Thoracic aorta (tissue), 2 donors: ENCODE results near the gene CLSTN2. TPM values are rescaled to one million over a fixed set of nuclear protein-coding genes. Genes with fewer than 3 reads are reported as not detected.

ENCODE experiments used
- ATAC-seq: fragments of 150-250 bp; one replicate; pipeline ENCODE4 v1.8.0; 2017; ENCODE audit warnings: low read depth; ENCODE audit not compliant: insufficient number of reproducible peaks, low FRiP score
- DNase-seq: peaks from one replicate; pipeline ENCODE4 v3.0.0-alpha.2; 2020; ENCODE audit warnings: low spot score
- H3K27ac ChIP-seq, 2 donors: fragments of 200-600 bp; sonication (generic); 1 replicate in 1 of 2; 2 replicates in 1 of 2; pipeline ENCODE4 v1.5.1; 2016; ENCODE audit warnings: mild to moderate bottlenecking in 2 of 2, moderate library complexity in 2 of 2
- H3K27me3 ChIP-seq: fragments of 200-600 bp; sonication (generic); replicated peaks from 2 replicates; pipeline ENCODE4 v1.6.0; 2016; ENCODE audit warnings: mild to moderate bottlenecking; ENCODE audit not compliant: insufficient read depth
- H3K36me3 ChIP-seq: fragments of 200-600 bp; sonication (generic); one replicate; pipeline ENCODE4 v1.5.1; 2016
- H3K4me1 ChIP-seq, 2 donors: fragments of 200-600 bp; sonication (generic); 1 replicate in 1 of 2; 2 replicates in 1 of 2; pipeline versions ENCODE4 v1.5.1 to v1.6.0; 2016; ENCODE audit warnings: low read depth in 2 of 2, mild to moderate bottlenecking in 1 of 2; ENCODE audit not compliant: control insufficient read depth in 1 of 2
- H3K4me3 ChIP-seq: fragments of 200-600 bp; sonication (generic); 2 replicates; pipeline ENCODE4 v1.5.1; 2016; ENCODE audit warnings: mild to moderate bottlenecking
- H3K9me3 ChIP-seq: fragments of 200-600 bp; sonication (generic); 2 replicates; pipeline ENCODE4 v1.5.1; 2016
- CTCF ChIP-seq: fragments of 200-600 bp; sonication (generic); IDR thresholded peaks from one replicate; pipeline ENCODE4 v1.5.1; 2019; ENCODE audit warnings: antibody characterized with exemption
- total RNA-seq, 2 donors: library from RNA; depleted of rRNA; stranded (reverse); fragments of >200 nt; gene quantifications; one replicate each; pipeline versions ENCODE4 v1.1.0 to v1.2.3, GENCODE V29; 2016

CLSTN2 gene
- total RNA-seq, 2 donors from 2014 or later = 7.6 to 15.7 TPM

GRCh38 chr3:140341817-140342403 is 406.9 kb downstream of the CLSTN2 start:
- H3K27me3 ChIP-seq = no peaks in the 10 kb centered on the region
- DNase-seq (no peak), ATAC-seq (no peak)
- no peak for TF ChIP-seq CTCF
- H3K9me3 ChIP-seq = peaks cover 3% of the 10 kb centered on the region
- no peaks in the 10 kb centered on the region for H3K36me3 ChIP-seq
- no peak overlapping the region for H3K4me3 ChIP-seq
- no peaks in the 10 kb centered on the region for H3K4me1 ChIP-seq
- H3K27ac ChIP-seq = no peak overlapping the region

- H3K4me1 ChIP-seq = no peaks in the 10 kb centered on the region
- no peak for TF ChIP-seq CTCF
- H3K9me3 ChIP-seq = peaks cover 3% of the 10 kb centered on the region
- ATAC-seq = no peak
- H3K27me3 ChIP-seq = no peaks in the 10 kb centered on the region
- no peak for DNase-seq
- no peaks in the 10 kb centered on the region for H3K36me3 ChIP-seq
- no peak overlapping the region for H3K27ac ChIP-seq
- no peak overlapping the region for H3K4me3 ChIP-seq
Measured at GRCh38 chr3:140342668-140343067, 407.7 kb downstream of the CLSTN2 start.

- DNase-seq (no peak), ATAC-seq (no peak)
- peaks cover 3% of the 10 kb centered on the region for H3K9me3 ChIP-seq
- no peaks in the 10 kb centered on the region for H3K4me1 ChIP-seq
- TF ChIP-seq CTCF = no peak
- H3K27me3 ChIP-seq = no peaks in the 10 kb centered on the region
- H3K36me3 ChIP-seq = no peaks in the 10 kb centered on the region
- H3K27ac ChIP-seq = no peak overlapping the region
- no peak overlapping the region for H3K4me3 ChIP-seq
Measured at GRCh38 chr3:140343211-140344081, 408.5 kb downstream of the CLSTN2 start.

GRCh38 chr3:140344082-140344454 is 409.1 kb downstream of the CLSTN2 start:
- no peak for ATAC-seq
- Histone ChIP-seq H3K4me3 (no peak overlapping the region), H3K27me3 (no peaks in the 10 kb centered on the region), H3K4me1 (no peaks in the 10 kb centered on the region), H3K36me3 (no peaks in the 10 kb centered on the region), H3K9me3 (peaks cover 3% of the 10 kb centered on the region), H3K27ac (no peak overlapping the region)
- no peak for TF ChIP-seq CTCF
- DNase-seq = no peak

GRCh38 chr3:140344601-140345205 is 409.7 kb downstream of the CLSTN2 start:
- peaks cover 3% of the 10 kb centered on the region for H3K9me3 ChIP-seq
- no peak overlapping the region for H3K27ac ChIP-seq
- H3K4me1 ChIP-seq = no peaks in the 10 kb centered on the region
- no peaks in the 10 kb centered on the region for H3K27me3 ChIP-seq
- DNase-seq (no peak), ATAC-seq (no peak)
- H3K36me3 ChIP-seq = no peaks in the 10 kb centered on the region
- no peak overlapping the region for H3K4me3 ChIP-seq
- TF ChIP-seq CTCF = no peak
